DOHH2 (cell line): ENCODE measurements around the gene GSAP.

Experiments
- H3F3A ChIP-seq: fragments of 200-600 bp; sonication (generic), shearing (Covaris generic); 2 replicates; pipeline ENCODE4 v1.6.0; 2016; ENCODE audit warnings: antibody characterized with exemption, mild to moderate bottlenecking; ENCODE audit not compliant: control insufficient read depth, insufficient read depth
- H3K27ac ChIP-seq: fragments of 200-600 bp; sonication (generic); 2 replicates; pipeline ENCODE4 v1.5.1; 2014; ENCODE audit warnings: low read depth, mild to moderate bottlenecking, low read length, moderate library complexity
- H3K27me3 ChIP-seq: fragments of 200-600 bp; sonication (generic); 2 replicates; pipeline ENCODE4 v1.6.1; 2014; ENCODE audit warnings: mild to moderate bottlenecking, low read length, mixed read lengths; ENCODE audit not compliant: control insufficient read depth
- H3K36me3 ChIP-seq: fragments of 200-600 bp; sonication (generic); 2 replicates; pipeline ENCODE4 v1.6.1; 2014; ENCODE audit warnings: mild to moderate bottlenecking, low read length, moderate library complexity, mixed read lengths; ENCODE audit not compliant: control insufficient read depth
- H3K4me1 ChIP-seq: fragments of 200-600 bp; sonication (generic); 2 replicates; pipeline ENCODE4 v1.6.1; 2014; ENCODE audit warnings: mild to moderate bottlenecking, low read length, mixed read lengths; ENCODE audit not compliant: control insufficient read depth
- H3K4me2 ChIP-seq: fragments of 200-600 bp; sonication (generic); 2 replicates; pipeline ENCODE4 v1.6.0; 2014; ENCODE audit warnings: mild to moderate bottlenecking, low read length, moderate library complexity
- H3K4me3 ChIP-seq: fragments of 200-600 bp; sonication (generic); 2 replicates; pipeline ENCODE4 v1.5.1; 2014; ENCODE audit warnings: mild to moderate bottlenecking, low read length, mixed read lengths
- H3K79me2 ChIP-seq: fragments of 200-600 bp; sonication (generic); 2 replicates; pipeline ENCODE4 v1.6.1; 2014; ENCODE audit warnings: mild to moderate bottlenecking, low read length, mixed read lengths; ENCODE audit not compliant: control insufficient read depth
- H3K9me2 ChIP-seq: fragments of 200-600 bp; sonication (generic); replicated peaks from 2 replicates; pipeline ENCODE4 v1.6.1; 2014; ENCODE audit warnings: mild to moderate bottlenecking, low read length, mixed read lengths; ENCODE audit not compliant: control insufficient read depth
- H3K9me3 ChIP-seq: fragments of 200-600 bp; sonication (generic); 2 replicates; pipeline ENCODE4 v1.6.1; 2014; ENCODE audit warnings: antibody characterized with exemption, low read length, mixed read lengths; ENCODE audit not compliant: control insufficient read depth, insufficient read depth
- H4K20me1 ChIP-seq: fragments of 200-600 bp; sonication (generic); 2 replicates; pipeline ENCODE4 v1.6.0; 2014; ENCODE audit warnings: low read depth, mild to moderate bottlenecking, antibody characterized with exemption, low read length, moderate library complexity; ENCODE audit not compliant: control insufficient read depth, insufficient read depth
- EZH2phosphoT487 ChIP-seq: fragments of 200-600 bp; sonication (generic); IDR thresholded peaks from 2 replicates; pipeline ENCODE4 v1.6.1; 2017; ENCODE audit warnings: borderline replicate concordance, mild to moderate bottlenecking, antibody characterized with exemption, low read length, moderate library complexity, mixed read lengths
- TF ChIP-seq, protein P1 (sequence below): fragments of 200-600 bp; sonication (generic); IDR thresholded peaks from one replicate; pipeline ENCODE4 v1.5.1; 2014; ENCODE audit warnings: antibody characterized with exemption, mild to moderate bottlenecking, low read depth, low read length; ENCODE audit not compliant: poor library complexity, severe bottlenecking

The GSAP gene

GRCh38 chr7:77338883-77339629 lies 77.1 kb downstream of the GSAP start:
- Histone ChIP-seq H3K4me3 (no peak overlapping the region), H3K4me2 (no peak overlapping the region), H3K9me3 (no peaks in the 10 kb centered on the region), H3K9me2 (no peaks in the 10 kb centered on the region), H3K36me3 (no peaks in the 10 kb centered on the region), H3K79me2 (no peaks in the 10 kb centered on the region), H3K27me3 (peaks cover 20% of the 10 kb centered on the region), H4K20me1 (no peaks in the 10 kb centered on the region), H3K27ac (no peak overlapping the region), H3K4me1 (peaks cover 15% of the 10 kb centered on the region), H3F3A (no peaks in the 10 kb centered on the region)
- no peak for TF ChIP-seq EZH2phosphoT487
- TF ChIP-seq, protein P1, sequence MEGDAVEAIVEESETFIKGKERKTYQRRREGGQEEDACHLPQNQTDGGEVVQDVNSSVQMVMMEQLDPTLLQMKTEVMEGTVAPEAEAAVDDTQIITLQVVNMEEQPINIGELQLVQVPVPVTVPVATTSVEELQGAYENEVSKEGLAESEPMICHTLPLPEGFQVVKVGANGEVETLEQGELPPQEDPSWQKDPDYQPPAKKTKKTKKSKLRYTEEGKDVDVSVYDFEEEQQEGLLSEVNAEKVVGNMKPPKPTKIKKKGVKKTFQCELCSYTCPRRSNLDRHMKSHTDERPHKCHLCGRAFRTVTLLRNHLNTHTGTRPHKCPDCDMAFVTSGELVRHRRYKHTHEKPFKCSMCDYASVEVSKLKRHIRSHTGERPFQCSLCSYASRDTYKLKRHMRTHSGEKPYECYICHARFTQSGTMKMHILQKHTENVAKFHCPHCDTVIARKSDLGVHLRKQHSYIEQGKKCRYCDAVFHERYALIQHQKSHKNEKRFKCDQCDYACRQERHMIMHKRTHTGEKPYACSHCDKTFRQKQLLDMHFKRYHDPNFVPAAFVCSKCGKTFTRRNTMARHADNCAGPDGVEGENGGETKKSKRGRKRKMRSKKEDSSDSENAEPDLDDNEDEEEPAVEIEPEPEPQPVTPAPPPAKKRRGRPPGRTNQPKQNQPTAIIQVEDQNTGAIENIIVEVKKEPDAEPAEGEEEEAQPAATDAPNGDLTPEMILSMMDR = no peak

DNA sequence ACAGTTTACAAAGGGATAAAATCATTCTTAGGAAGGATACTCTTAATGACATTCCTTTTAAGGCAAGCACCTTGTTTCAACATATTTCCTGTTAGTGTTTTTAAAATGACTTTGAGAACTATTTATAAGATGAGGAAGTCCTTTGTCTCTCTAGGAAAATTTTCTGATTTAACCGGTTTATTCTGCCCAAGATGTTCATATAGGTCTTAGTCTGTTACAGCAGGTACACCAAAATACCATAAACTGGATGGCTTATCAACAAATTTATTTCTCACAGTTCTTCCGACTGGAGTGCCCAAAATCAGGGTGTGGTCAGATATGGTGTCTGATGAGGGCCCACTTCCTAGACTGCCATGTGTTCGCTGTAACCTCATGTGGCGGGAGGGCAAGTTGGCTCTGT lies 77.9 kb downstream of the GSAP start:
- H3K9me2 ChIP-seq = no peaks in the 10 kb centered on the region
- no peaks in the 10 kb centered on the region for H3F3A ChIP-seq
- no peak overlapping the region for H3K4me3 ChIP-seq
- H3K27me3 ChIP-seq = peaks cover 24% of the 10 kb centered on the region
- TF ChIP-seq, protein P1 = no peak
- TF ChIP-seq EZH2phosphoT487 = no peak
- peaks cover 15% of the 10 kb centered on the region for H3K4me1 ChIP-seq
- no peak overlapping the region for H3K4me2 ChIP-seq
- H3K27ac ChIP-seq = no peak overlapping the region
- no peaks in the 10 kb centered on the region for H3K9me3 ChIP-seq
- no peaks in the 10 kb centered on the region for H3K36me3 ChIP-seq
- no peaks in the 10 kb centered on the region for H3K79me2 ChIP-seq
- H4K20me1 ChIP-seq = no peaks in the 10 kb centered on the region

DNA sequence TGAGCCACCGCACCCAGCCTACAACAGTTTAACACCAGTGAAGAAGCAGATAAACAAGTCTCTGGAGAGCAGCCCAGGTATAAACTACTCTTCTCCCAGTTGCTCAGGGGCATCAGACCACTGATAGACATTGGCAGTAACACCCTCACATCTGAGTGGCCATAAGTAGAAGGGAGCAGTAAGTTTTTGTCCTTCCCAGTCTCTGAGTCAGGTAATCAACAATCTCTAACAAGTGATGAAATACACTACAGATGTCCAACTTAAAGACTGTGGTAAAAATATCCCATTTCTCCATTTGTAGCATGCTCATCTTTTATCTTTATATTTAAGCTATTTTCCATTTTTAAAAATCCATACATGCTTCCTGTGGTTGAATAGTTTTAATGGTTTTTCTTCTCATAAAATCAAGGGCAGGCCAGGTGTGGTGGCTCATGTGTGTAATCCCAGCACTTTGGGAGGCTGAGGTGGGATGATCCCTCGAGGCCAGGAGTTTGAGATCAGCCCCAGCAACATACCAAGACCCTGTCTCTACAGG lies 78.6 kb downstream of the GSAP start:
- no peaks in the 10 kb centered on the region for H3K9me3 ChIP-seq
- peaks cover 15% of the 10 kb centered on the region for H3K4me1 ChIP-seq
- no peaks in the 10 kb centered on the region for H3F3A ChIP-seq
- H3K27ac ChIP-seq = no peak overlapping the region
- H3K4me2 ChIP-seq = no peak overlapping the region
- no peaks in the 10 kb centered on the region for H4K20me1 ChIP-seq
- TF ChIP-seq EZH2phosphoT487 = no peak
- TF ChIP-seq, protein P1 = no peak
- no peaks in the 10 kb centered on the region for H3K79me2 ChIP-seq
- no peak overlapping the region for H3K4me3 ChIP-seq
- no peaks in the 10 kb centered on the region for H3K36me3 ChIP-seq
- no peaks in the 10 kb centered on the region for H3K9me2 ChIP-seq
- H3K27me3 ChIP-seq = peaks cover 26% of the 10 kb centered on the region
